GM23338 (cell line): ENCODE results near the gene PCBP4. TPM values are rescaled to one million over a fixed set of nuclear protein-coding genes. Genes with fewer than 3 reads are reported as not detected.

Source experiments
- ATAC-seq: fragments of 200-7000 bp; cut with Tn5 transposase; 3 replicates; pipeline ENCODE4 v1.9.1; 2020
- DNase-seq: peaks from one replicate; pipeline ENCODE4 v3.0.0-alpha.2; 2015; ENCODE audit warnings: low spot score
- H2AFZ ChIP-seq: fragments of 200-600 bp; sonication (generic); 2 replicates; pipeline ENCODE4 v1.8.0; 2016; ENCODE audit warnings: antibody characterized with exemption, mild to moderate bottlenecking, moderate library complexity
- H3F3A ChIP-seq: fragments of 200-600 bp; sonication (generic); replicated peaks from 2 replicates; pipeline ENCODE4 v1.8.0; 2017; ENCODE audit warnings: antibody characterized with exemption, mixed run types, low read depth
- H3K27ac ChIP-seq: fragments of 200-600 bp; sonication (generic); 2 replicates; pipeline ENCODE4 v1.6.1; 2016; ENCODE audit warnings: low read depth
- H3K27me3 ChIP-seq: fragments of 200-600 bp; sonication (generic); 2 replicates; pipeline ENCODE4 v1.8.0; 2016; ENCODE audit warnings: mild to moderate bottlenecking, mixed run types, moderate library complexity; ENCODE audit not compliant: insufficient read depth
- H3K36me3 ChIP-seq: fragments of 200-600 bp; sonication (generic); 2 replicates; pipeline ENCODE4 v1.8.0; 2016; ENCODE audit warnings: mild to moderate bottlenecking; ENCODE audit not compliant: insufficient read depth
- H3K4me1 ChIP-seq: fragments of 200-600 bp; sonication (generic); 2 replicates; pipeline ENCODE4 v1.8.0; 2016; ENCODE audit warnings: mild to moderate bottlenecking, moderate library complexity; ENCODE audit not compliant: insufficient read depth
- H3K4me2 ChIP-seq: fragments of 200-600 bp; sonication (generic); 2 replicates; pipeline ENCODE4 v1.7.1; 2017; ENCODE audit warnings: mixed run types
- H3K4me3 ChIP-seq: fragments of 200-600 bp; sonication (generic); 2 replicates; pipeline ENCODE4 v1.6.1; 2016; ENCODE audit warnings: mixed run types
- H3K79me2 ChIP-seq: fragments of 200-600 bp; sonication (generic); replicated peaks from 2 replicates; pipeline ENCODE4 v1.8.0; 2017; ENCODE audit warnings: mild to moderate bottlenecking; ENCODE audit not compliant: insufficient read depth
- H3K9me2 ChIP-seq: fragments of 200-600 bp; sonication (generic); 2 replicates; pipeline ENCODE4 v1.8.0; 2017; ENCODE audit not compliant: insufficient read depth
- H4K20me1 ChIP-seq: fragments of 200-600 bp; sonication (generic); replicated peaks from 2 replicates; pipeline ENCODE4 v1.8.0; 2017; ENCODE audit warnings: mild to moderate bottlenecking; ENCODE audit not compliant: insufficient read depth
- H3K27ac Mint-ChIP-seq: 2 replicates; pipeline ENCODE4 v1.8.0; 2020; ENCODE audit warnings: inconsistent platforms, mild to moderate bottlenecking, moderate library complexity, mixed read lengths
- H3K27me3 Mint-ChIP-seq: 3 replicates; pipeline ENCODE4 v1.8.0; 2022; ENCODE audit warnings: low read depth, mild to moderate bottlenecking, moderate library complexity, mixed read lengths, inconsistent platforms; ENCODE audit not compliant: insufficient read depth, poor library complexity
- H3K36me3 Mint-ChIP-seq: 3 replicates; pipeline ENCODE4 v1.8.0; 2021; ENCODE audit warnings: low read depth, mild to moderate bottlenecking, inconsistent platforms, moderate library complexity, mixed read lengths
- H3K4me1 Mint-ChIP-seq: 3 replicates; pipeline ENCODE4 v1.8.0; 2020; ENCODE audit warnings: mild to moderate bottlenecking, inconsistent platforms, mixed read lengths
- H3K4me3 Mint-ChIP-seq: 3 replicates; pipeline ENCODE4 v1.8.0; 2021; ENCODE audit warnings: moderate library complexity, mild to moderate bottlenecking, inconsistent platforms, mixed read lengths
- H3K9me3 Mint-ChIP-seq: 3 replicates; pipeline ENCODE4 v1.8.0; 2020; ENCODE audit warnings: moderate library complexity, mild to moderate bottlenecking, inconsistent platforms, mixed read lengths
- CREB1 ChIP-seq: fragments of 250-450 bp; sonication (Bioruptor Pico); IDR thresholded peaks from 2 replicates; pipeline ENCODE4 v1.5.0; 2020; ENCODE audit warnings: low read depth, mild to moderate bottlenecking, moderate library complexity
- CTCF ChIP-seq, 2 experiments: fragments of 200-600 bp in 1 of 2; sonication (generic) in 1 of 2; conservative IDR thresholded peaks; 2 replicates each; pipeline versions ENCODE4 v1.5.1 to v1.6.1; 2016 to 2017; ENCODE audit warnings: antibody characterized with exemption in 2 of 2, low read depth in 2 of 2, mild to moderate bottlenecking in 2 of 2, moderate library complexity in 1 of 2
- ETS1 ChIP-seq: IDR thresholded peaks from 2 replicates; pipeline ENCODE4 v1.6.1; 2016; ENCODE audit warnings: antibody characterized with exemption
- EZH2 ChIP-seq: fragments of 200-600 bp; sonication (generic); IDR thresholded peaks from one replicate; pipeline ENCODE4 v1.8.0; 2017; ENCODE audit warnings: antibody characterized with exemption, mild to moderate bottlenecking, low read depth; ENCODE audit not compliant: unreplicated experiment
- EZH2phosphoT487 ChIP-seq: fragments of 200-600 bp; sonication (generic); IDR thresholded peaks from one replicate; pipeline ENCODE4 v1.8.1; 2018; ENCODE audit warnings: antibody characterized with exemption; ENCODE audit not compliant: unreplicated experiment
- JUNB ChIP-seq: IDR thresholded peaks from one replicate; pipeline ENCODE4 v1.6.1; 2016; ENCODE audit warnings: antibody characterized with exemption; ENCODE audit not compliant: unreplicated experiment
- NANOG ChIP-seq: IDR thresholded peaks from 2 replicates; pipeline ENCODE4 v1.6.1; 2016; ENCODE audit warnings: antibody characterized with exemption, borderline replicate concordance
- POLR2AphosphoS5 ChIP-seq: IDR thresholded peaks from 2 replicates; pipeline ENCODE4 v1.6.1; 2016; ENCODE audit warnings: antibody characterized with exemption, low read depth
- STAT1 ChIP-seq: IDR thresholded peaks from one replicate; pipeline ENCODE4 v1.6.1; 2016; ENCODE audit warnings: antibody characterized with exemption; ENCODE audit not compliant: unreplicated experiment
- ZNF114 ChIP-seq: fragments of 250-450 bp; sonication (Bioruptor Pico); IDR thresholded peaks from 2 replicates; pipeline ENCODE4 v1.5.0; 2020; ENCODE audit warnings: mild to moderate bottlenecking, moderate library complexity
- ZNF331 ChIP-seq: fragments of 250-450 bp; sonication (Bioruptor Pico); IDR thresholded peaks from 2 replicates; pipeline ENCODE4 v1.5.0; 2020; ENCODE audit warnings: low read depth, mild to moderate bottlenecking, moderate library complexity
- ZNF462 ChIP-seq: fragments of 250-450 bp; sonication (Bioruptor Pico); IDR thresholded peaks from 2 replicates; pipeline ENCODE4 v1.5.0; 2020; ENCODE audit warnings: mild to moderate bottlenecking, moderate library complexity
- polyA plus RNA-seq: library from polyadenylated mRNA; unstranded; fragments of >200 nt; fragmentation: Nextera tagmentation; extraction: Ambion mirVana; gene quantifications from 2 replicates; pipeline ENCODE4 v1.2.1, GENCODE V29; 2016
- total RNA-seq: library from RNA; depleted of rRNA; stranded (reverse); fragments of >200 nt; shearing (Covaris generic); gene quantifications from 2 replicates; pipeline ENCODE4 v1.2.3, GENCODE V29; 2014
- TF ChIP-seq, protein P1 (sequence below): IDR thresholded peaks from one replicate; pipeline ENCODE4 v1.6.1; 2018; ENCODE audit warnings: antibody characterized with exemption; ENCODE audit not compliant: unreplicated experiment

PCBP4 gene
- total and polyA plus RNA-seq, 2 experiments from 2014 or later, result 11.8 to 37.6 TPM

- no peak overlapping the region for H3K27ac ChIP-seq
- peak overlapping the region; percentile 99 for H3K4me3 ChIP-seq
- no peak overlapping the region for H2AFZ ChIP-seq
- H3K9me3 Mint-ChIP-seq, result no peaks in the 10 kb centered on the region
- DNase-seq (no peak), ATAC-seq (peak; percentile 27)
- H3K27ac Mint-ChIP-seq, result no peak overlapping the region
- H3K27me3 Mint-ChIP-seq, result peaks cover 22% of the 10 kb centered on the region
- H3K79me2 ChIP-seq, result peaks cover 25% of the 10 kb centered on the region
- peaks cover 18% of the 10 kb centered on the region for H3K4me1 Mint-ChIP-seq
- H4K20me1 ChIP-seq, result peaks cover 12% of the 10 kb centered on the region
- H3K4me1 ChIP-seq, result peaks cover 9% of the 10 kb centered on the region; the same call in 1 of the 2 replicates
- peaks cover 6% of the 10 kb centered on the region; the same call in 1 of the 2 replicates for H3K36me3 ChIP-seq
- peak overlapping the region; percentile 92 for H3K4me3 Mint-ChIP-seq
- H3K27me3 ChIP-seq, result no peaks in the 10 kb centered on the region
- TF ChIP-seq CREB1 (CRISPR knock-in tag), result no peak
- TF ChIP-seq ETS1, result no peak; the same call in 1 of the 2 replicates
- TF ChIP-seq, protein P1, sequence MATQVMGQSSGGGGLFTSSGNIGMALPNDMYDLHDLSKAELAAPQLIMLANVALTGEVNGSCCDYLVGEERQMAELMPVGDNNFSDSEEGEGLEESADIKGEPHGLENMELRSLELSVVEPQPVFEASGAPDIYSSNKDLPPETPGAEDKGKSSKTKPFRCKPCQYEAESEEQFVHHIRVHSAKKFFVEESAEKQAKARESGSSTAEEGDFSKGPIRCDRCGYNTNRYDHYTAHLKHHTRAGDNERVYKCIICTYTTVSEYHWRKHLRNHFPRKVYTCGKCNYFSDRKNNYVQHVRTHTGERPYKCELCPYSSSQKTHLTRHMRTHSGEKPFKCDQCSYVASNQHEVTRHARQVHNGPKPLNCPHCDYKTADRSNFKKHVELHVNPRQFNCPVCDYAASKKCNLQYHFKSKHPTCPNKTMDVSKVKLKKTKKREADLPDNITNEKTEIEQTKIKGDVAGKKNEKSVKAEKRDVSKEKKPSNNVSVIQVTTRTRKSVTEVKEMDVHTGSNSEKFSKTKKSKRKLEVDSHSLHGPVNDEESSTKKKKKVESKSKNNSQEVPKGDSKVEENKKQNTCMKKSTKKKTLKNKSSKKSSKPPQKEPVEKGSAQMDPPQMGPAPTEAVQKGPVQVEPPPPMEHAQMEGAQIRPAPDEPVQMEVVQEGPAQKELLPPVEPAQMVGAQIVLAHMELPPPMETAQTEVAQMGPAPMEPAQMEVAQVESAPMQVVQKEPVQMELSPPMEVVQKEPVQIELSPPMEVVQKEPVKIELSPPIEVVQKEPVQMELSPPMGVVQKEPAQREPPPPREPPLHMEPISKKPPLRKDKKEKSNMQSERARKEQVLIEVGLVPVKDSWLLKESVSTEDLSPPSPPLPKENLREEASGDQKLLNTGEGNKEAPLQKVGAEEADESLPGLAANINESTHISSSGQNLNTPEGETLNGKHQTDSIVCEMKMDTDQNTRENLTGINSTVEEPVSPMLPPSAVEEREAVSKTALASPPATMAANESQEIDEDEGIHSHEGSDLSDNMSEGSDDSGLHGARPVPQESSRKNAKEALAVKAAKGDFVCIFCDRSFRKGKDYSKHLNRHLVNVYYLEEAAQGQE, result no peak
- no peak for TF ChIP-seq JUNB
- no peak for TF ChIP-seq ZNF462
- TF ChIP-seq EZH2phosphoT487, result no peak
- no peak for TF ChIP-seq STAT1
- no peak for TF ChIP-seq CTCF (conservative IDR thresholded peaks at IDR 0.05; ENCODE audit: low read depth in 2 of 2)
- TF ChIP-seq ZNF331 (CRISPR knock-in tag), result no peak
- no peak for TF ChIP-seq ZNF114 (CRISPR knock-in tag)
- no peak for TF ChIP-seq NANOG
- TF ChIP-seq POLR2AphosphoS5, result no peak
- TF ChIP-seq EZH2, result no peak
- H3K9me2 ChIP-seq, result no peaks in the 10 kb centered on the region
- H3K36me3 Mint-ChIP-seq, result peaks cover 43% of the 10 kb centered on the region
- H3K4me2 ChIP-seq, result peak overlapping the region; percentile 98
- 0 out of 2 replicates have a peak, but pooled peaks cover 2% of the 10 kb centered on the region for H3F3A ChIP-seq
These were observed 25.8 kb downstream of the PCBP4 start for GRCh38 chr3:51941463-51941797.
